NCI-H2107 treated with DMSO at 0.1 percent for 48 hours (cell line): ENCODE results near the gene PDGFB.

ENCODE experiments used
- DNase-seq: peaks from one replicate; lab custom pipeline; 2025; ENCODE audit not compliant: unreplicated experiment; lab: John Stamatoyannopoulos, UW

PDGFB gene

DNA sequence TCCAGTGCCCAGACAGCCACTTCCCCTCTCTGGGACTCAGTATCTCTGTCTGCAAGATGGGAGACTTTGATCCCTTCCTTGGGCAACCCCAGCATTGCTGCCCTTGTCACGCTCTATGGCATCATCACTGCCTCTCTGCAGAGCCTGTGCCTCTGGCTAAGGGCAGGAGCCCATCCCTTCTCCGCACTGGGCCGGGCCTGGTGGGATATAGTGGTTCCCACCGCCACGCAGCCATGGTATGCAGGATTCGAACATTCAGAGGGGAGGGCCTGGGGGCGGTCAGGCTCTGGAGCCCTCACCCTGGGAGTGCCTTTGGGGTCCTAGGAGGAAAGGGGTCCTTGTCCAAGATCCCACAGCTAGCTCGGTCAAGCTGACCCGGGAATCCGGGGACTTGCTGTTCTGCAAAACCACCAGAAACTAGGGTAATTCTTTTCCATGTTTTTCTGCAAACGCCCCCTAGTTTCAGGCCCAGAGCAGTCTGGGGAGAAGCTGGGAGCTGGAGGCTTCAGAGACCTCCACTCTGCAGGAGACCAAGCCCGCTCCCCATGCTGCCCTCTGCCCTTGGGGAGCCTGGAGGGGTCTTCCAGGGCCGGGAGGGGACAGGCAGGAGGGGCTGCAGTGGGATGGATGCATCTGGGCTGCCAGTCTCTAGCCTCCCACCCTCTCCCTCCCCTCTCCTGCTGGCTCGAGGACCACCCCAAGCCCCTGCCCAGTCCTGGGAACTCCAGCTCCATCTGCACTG, 67.9 kb downstream of the PDGFB start:
- no peak for DNase-seq

DNA sequence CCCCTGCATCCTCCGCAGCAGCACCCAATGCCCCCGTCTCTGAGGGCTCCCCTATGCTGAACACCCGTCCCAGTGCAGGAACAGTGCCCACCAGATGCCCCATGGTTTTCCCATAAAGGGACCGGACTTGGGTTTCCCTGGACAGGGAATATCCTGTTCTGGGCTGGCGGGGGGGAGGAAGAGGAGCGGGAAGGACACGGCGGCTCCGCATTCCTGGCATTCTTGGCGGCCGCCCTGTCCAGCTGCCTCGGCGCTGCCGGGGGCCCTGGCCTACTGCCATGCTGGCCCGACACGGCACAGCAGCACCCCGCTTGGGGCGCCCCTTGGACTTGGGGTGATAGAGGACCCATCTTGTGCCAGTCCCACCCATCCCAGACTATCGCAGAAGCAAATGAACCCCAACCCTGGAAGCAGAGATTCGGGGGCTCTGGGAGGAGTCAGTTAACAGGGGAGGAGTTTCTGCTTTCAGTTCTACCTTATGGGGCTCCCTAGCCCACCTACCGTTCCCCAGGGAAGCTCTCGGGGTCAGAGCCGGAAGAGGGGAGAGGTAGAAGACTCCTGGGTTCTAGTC, 68.6 kb downstream of the PDGFB start:
- no peak for DNase-seq

DNA sequence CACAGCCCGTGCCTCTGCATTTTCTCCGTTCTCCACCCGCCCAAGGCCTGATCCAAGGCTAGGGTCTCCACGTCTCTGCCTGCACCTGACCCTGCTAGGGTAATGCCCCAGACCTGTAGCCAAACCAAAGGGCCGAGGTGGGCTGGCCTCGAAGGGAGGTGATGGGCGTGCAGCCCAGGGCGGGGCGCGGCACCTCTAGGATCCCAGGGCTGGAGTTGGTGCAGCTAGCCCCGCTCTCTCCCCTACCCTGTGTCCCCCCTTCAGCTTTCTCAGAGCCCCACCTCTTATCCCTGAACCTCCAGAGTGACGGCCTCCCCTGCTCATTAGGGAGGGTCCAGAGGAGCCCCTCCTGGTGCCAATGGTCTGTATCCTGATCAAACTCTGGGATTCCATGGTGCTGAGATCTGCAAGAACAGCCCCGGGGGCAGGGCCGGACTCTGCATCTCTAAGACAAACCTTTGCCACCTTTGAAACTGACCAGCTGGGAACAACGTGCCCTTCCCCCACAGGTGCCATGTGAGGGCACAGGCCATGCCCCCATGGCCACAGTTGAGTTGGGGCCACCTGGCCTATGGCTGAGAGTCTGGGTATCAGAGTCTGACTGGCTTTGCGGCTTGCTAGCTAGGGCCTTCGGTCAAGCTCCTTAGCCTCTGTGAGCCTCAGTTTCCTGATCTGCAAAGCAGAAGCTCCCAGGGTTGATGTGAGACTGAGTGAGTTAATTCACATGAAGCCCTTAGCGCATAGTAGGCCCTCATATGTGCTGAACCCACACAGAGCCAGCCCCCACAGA, 69.2 kb downstream of the PDGFB start:
- DNase-seq, result no peak

DNA sequence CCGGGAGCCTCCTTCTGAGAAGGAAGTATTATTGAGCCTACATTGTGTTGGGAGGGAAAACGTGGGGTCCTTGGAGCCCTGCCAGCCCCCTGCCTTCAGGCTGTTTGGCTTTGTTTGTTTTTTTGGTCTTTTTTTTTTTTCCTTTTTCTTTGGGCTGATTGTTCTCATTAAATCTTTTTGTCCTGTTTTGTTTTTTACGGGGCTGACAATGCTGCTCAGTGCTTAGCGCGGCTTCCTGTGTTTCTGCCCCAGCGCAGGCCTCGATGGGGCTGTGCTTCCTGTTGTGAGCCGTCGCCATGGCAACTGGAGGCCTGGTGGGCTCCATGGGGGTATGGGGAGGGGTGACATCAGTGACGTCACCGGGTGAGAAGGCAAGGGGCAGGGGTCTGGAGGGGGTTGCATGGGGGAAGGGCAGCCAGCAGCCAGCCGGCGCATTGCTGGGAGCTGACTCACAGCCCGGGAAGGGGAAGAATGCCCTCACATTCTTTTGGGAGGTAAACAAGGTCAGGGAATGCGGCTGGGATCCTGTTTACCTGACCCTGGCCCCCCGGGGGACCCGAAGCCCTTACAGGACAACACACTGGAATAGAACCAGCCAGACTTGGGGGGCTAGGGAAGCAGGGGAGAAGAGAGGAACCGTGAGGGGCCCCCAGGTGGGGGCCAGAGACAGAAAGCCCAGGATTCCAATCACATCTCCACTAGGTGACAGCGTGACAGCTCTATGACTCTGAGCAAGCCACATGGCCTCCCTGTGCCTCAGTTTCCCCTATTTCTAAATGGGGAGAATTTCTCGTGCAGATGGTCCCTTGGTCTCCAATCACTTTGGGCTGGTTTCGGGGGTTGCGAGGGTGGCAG, 70.1 kb downstream of the PDGFB start:
- no peak for DNase-seq

DNA sequence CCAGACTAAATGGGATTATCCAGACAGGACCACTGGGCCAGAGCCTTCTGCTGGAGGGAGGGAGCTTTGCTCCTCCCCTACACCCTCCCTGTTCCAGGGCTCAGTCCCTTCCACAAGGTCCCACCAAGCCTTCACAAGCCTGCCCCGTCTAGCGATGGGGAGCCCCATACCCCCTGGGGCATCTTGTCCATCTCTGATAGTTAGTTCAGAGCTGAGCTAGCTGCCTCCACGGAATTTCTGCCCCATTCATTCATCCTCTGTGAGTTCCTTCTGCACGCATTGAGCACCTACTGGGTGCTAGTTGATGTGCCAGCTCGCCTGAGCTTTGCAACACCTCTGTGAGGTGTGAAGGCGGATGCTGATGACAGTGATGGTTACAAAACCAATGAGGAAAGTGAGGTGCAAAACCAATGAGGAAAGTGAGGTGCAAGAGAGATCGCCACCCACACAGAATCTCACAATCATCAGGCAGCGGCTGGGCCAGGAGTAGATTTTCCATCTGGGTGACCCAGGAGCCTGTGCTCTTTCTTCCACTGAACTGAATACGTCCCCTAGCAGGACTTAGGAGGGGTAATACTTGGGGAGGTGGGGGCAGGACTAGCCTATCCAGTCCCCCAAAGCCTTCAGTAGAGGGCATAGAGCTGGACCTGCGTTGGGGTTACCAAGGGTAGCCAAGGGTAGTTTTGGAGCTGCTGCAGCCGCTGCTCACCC, 70.8 kb downstream of the PDGFB start:
- DNase-seq, result no peak
